ENCODE data around the gene EXD1. TPM values are rescaled to one million over a fixed set of nuclear protein-coding genes. Genes with fewer than 3 reads are reported as not detected.

EXD1 gene
- total RNA-seq, 2 donors from 2014 or later: not detected

DNA sequence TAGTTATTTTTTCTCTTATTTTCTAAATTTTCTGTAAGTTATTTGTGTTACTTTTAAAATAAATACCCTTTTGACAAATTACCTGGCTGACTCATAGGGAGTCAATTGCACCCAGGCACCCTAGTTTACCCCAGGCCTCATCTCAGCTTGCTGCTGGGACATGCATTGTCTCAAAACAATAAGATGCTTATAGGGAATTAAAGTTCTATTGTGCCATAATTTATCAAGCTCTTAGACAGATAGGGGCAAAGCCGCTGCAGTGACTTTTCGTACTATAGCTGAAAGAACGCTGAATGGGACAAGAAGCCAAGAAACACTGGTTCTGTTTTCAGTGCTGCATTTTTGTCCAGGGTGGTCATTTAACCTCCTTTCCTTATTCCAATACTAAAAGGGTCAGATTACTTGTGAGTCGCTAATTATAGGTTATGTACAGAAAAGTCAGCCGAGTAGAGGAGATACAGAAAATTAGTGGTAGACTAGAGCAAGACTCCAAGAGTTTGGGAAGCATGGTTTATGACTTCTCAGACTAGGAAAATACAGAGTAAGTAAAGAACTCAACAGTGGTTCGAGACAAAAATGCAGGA, 50.3 kb downstream of the EXD1 start:
- no peak for DNase-seq
- H3K9ac ChIP-seq (ENCODE audit: low read depth in 2 of 2, low read length in 2 of 2): no peak overlapping the region
- H3K9me3 ChIP-seq: no peaks in the 10 kb centered on the region
- no peaks in the 10 kb centered on the region for H3K27me3 ChIP-seq
- no peaks in the 10 kb centered on the region for H3K4me1 ChIP-seq
- H3K4me3 ChIP-seq: no peak overlapping the region
- H3K36me3 ChIP-seq: no peaks in the 10 kb centered on the region
- TF ChIP-seq, protein P1, sequence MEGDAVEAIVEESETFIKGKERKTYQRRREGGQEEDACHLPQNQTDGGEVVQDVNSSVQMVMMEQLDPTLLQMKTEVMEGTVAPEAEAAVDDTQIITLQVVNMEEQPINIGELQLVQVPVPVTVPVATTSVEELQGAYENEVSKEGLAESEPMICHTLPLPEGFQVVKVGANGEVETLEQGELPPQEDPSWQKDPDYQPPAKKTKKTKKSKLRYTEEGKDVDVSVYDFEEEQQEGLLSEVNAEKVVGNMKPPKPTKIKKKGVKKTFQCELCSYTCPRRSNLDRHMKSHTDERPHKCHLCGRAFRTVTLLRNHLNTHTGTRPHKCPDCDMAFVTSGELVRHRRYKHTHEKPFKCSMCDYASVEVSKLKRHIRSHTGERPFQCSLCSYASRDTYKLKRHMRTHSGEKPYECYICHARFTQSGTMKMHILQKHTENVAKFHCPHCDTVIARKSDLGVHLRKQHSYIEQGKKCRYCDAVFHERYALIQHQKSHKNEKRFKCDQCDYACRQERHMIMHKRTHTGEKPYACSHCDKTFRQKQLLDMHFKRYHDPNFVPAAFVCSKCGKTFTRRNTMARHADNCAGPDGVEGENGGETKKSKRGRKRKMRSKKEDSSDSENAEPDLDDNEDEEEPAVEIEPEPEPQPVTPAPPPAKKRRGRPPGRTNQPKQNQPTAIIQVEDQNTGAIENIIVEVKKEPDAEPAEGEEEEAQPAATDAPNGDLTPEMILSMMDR (IDR thresholded peaks at IDR 0.05): no peak
- intact Hi-C loops (cut with DNase I): loop anchor here (10.0 kb wide), 2 partner anchors 95 to 155 kb away; no protein-coding TSS in a partner anchor
- no peak overlapping the region for H3K27ac ChIP-seq

DNA sequence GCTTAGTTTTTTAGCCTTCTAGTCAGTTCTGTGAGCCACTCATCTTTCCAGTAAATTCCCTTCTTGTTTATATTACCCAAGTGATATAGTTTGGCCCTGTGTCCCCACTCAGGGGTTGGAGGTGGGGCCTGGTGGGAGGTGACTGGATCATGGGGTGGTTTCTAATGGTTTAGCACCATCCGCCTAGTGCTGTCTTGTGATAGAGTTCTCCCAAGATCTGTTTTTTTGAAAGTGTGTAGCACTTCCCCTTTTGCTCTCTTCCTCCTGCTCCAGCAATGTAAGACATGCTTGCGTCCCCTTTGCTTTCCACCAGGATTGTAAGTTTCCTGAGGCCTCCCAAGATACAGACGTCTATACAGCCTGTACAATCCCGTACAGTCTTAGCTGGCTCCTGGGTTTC, 60.8 kb downstream of the EXD1 start:
- DNase-seq: no peak
- Histone ChIP-seq H3K4me1 (no peaks in the 10 kb centered on the region), H3K9ac (ENCODE audit: low read depth in 2 of 2, low read length in 2 of 2) (no peak overlapping the region), H3K9me3 (no peaks in the 10 kb centered on the region), H3K27ac (no peak overlapping the region), H3K4me3 (no peak overlapping the region), H3K36me3 (no peaks in the 10 kb centered on the region), H3K27me3 (no peaks in the 10 kb centered on the region)
- TF ChIP-seq, protein P1 (IDR thresholded peaks at IDR 0.05): no peak
- intact Hi-C loops (cut with DNase I): no loop called here

DNA sequence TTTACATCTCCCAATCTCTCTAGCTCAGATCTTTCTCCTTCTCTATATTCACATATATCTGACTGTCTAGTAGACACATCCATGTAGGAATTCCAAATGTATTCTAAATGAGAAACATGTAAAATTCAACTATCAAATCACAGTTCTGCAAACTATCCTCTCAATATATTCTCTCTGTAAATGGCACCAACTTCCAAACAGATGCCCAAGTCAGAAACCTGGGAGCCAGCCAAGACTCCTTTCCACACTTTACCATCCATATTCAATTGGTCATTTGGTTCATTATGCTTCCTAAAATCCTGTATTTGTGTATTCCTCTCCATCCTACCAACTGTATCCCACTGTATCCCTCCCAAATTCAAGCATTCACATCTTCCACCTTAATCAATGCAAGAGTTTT, 61.5 kb downstream of the EXD1 start:
- TF ChIP-seq, protein P1 (IDR thresholded peaks at IDR 0.05): no peak
- Histone ChIP-seq H3K27me3 (no peaks in the 10 kb centered on the region), H3K36me3 (no peaks in the 10 kb centered on the region), H3K9ac (ENCODE audit: low read depth in 2 of 2, low read length in 2 of 2) (no peak overlapping the region), H3K27ac (no peak overlapping the region), H3K4me3 (no peak overlapping the region), H3K9me3 (no peaks in the 10 kb centered on the region), H3K4me1 (no peaks in the 10 kb centered on the region)
- intact Hi-C loops (cut with DNase I): no loop called here
- no peak for DNase-seq

DNA sequence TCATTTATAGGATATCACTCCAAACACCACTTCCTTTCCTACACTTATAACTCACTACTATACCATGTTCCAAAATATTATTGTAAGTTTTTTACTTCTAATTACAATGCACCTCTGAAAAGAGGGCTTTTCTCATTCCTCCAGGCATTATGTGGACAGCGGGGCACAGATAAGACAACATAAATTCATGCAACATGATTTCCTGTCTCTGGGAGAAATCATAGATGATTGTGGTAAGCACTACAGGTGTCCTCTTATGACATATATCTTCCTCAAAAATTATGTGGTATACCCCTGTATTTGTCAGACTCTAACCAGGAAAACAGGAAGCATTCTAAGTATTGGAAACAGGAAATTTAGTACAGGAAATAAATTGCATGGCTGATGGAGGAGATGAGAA, 68.8 kb downstream of the EXD1 start:
- Histone ChIP-seq H3K27me3 (no peaks in the 10 kb centered on the region), H3K9ac (ENCODE audit: low read depth in 2 of 2, low read length in 2 of 2) (no peak overlapping the region), H3K36me3 (no peaks in the 10 kb centered on the region), H3K27ac (no peak overlapping the region), H3K4me3 (no peak overlapping the region), H3K9me3 (no peaks in the 10 kb centered on the region), H3K4me1 (no peaks in the 10 kb centered on the region)
- intact Hi-C loops (cut with DNase I): no loop called here
- no peak for DNase-seq
- TF ChIP-seq, protein P1 (IDR thresholded peaks at IDR 0.05): no peak

DNA sequence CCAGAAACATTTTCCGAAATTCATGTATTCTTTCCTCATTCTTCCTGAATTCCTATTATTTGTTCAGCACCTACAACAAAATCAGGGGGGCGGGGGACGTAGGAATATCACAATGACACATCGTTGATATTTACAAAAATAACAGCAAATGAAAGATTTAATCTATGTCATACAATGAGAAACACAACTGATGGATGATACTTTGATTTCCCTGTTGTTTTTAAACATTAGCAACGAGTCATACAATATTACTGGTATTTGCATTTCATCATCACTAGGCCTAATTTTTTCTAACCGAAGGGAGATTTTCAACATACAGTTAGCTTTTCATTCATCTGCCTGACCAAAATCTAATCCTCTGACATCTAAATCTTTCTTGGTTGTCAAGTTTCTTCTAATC, 69.2 kb downstream of the EXD1 start:
- Histone ChIP-seq H3K9me3 (no peaks in the 10 kb centered on the region), H3K4me1 (no peaks in the 10 kb centered on the region), H3K4me3 (no peak overlapping the region), H3K9ac (ENCODE audit: low read depth in 2 of 2, low read length in 2 of 2) (no peak overlapping the region), H3K36me3 (no peaks in the 10 kb centered on the region), H3K27me3 (no peaks in the 10 kb centered on the region), H3K27ac (no peak overlapping the region)
- intact Hi-C loops (cut with DNase I): no loop called here
- DNase-seq: no peak
- TF ChIP-seq, protein P1 (IDR thresholded peaks at IDR 0.05): no peak
